Activated B cell treated with CpG ODN at 0.5 μM for 24 hours (primary cell): ENCODE measurements around the gene CILP2. TPM values are rescaled to one million over a fixed set of nuclear protein-coding genes. Genes with fewer than 3 reads are reported as not detected.
A peak's percentile ranks its signal among the peaks of the same experiment; 100 is the strongest.

Source experiments
- ATAC-seq: fragments of 200-7000 bp; cut with Tn5 transposase; one replicate; pipeline ENCODE4 v1.10.0; 2021; ENCODE audit warnings: low read depth, mild to moderate bottlenecking, moderate library complexity
- CTCF ChIA-PET: fragments of 350-600 bp; sonication (Branson Sonifier 250); formaldehyde crosslinking; loops from one replicate; lab custom pipeline; 2021; ENCODE audit warnings: antibody characterized with exemption; lab: Charles Lee
- POLR2A ChIA-PET: fragments of 350-600 bp; sonication (Branson Sonifier 250); formaldehyde crosslinking; loops from one replicate; lab custom pipeline; 2021; ENCODE audit warnings: antibody characterized with exemption; lab: Charles Lee
- DNase-seq: peaks from one replicate; pipeline ENCODE4 v3.0.0; 2022
- H3K27ac Mint-ChIP-seq: one replicate; pipeline ENCODE4 v1.8.0; 2020; ENCODE audit warnings: mixed read lengths
- H3K27me3 Mint-ChIP-seq: one replicate; pipeline ENCODE4 v1.8.0; 2021; ENCODE audit warnings: mixed read lengths
- H3K36me3 Mint-ChIP-seq: one replicate; pipeline ENCODE4 v1.8.0; 2021; ENCODE audit warnings: low read depth, mixed read lengths
- H3K4me1 Mint-ChIP-seq: one replicate; pipeline ENCODE4 v1.8.0; 2021; ENCODE audit warnings: mixed read lengths
- H3K4me3 Mint-ChIP-seq: one replicate; pipeline ENCODE4 v1.8.0; 2020; ENCODE audit warnings: mild to moderate bottlenecking, mixed read lengths
- H3K9me3 Mint-ChIP-seq: one replicate; pipeline ENCODE4 v1.8.0; 2020; ENCODE audit warnings: mixed read lengths
- CTCF ChIP-seq: fragments of 200-600 bp; IDR thresholded peaks from one replicate; pipeline ENCODE4 v1.8.0; 2022; ENCODE audit warnings: antibody characterized with exemption, mild to moderate bottlenecking
- intact Hi-C: fragments of 100-400 bp; cut with micrococcal nuclease; formaldehyde crosslinking; loops from one replicate; pipeline ENCODE4 v1.15.1; 2024
- total RNA-seq: library from RNA; stranded (reverse); gene quantifications from 2 replicates; pipeline ENCODE4 v1.2.3, GENCODE V29; 2022

Gene CILP2
- total RNA-seq, 1 donor from 2014 or later = 0.27 TPM

GRCh38 chr19:19530889-19531288 lies 7.2 kb upstream of the CILP2 start:
- POLR2A ChIA-PET = interaction anchor here (0.6 to 2.5 kb wide), 3 partner anchors 113 to 168 kb away, joined by 4 to 42 read pairs (median 5); partner anchors contain the start of gene GMIP
- H3K27ac Mint-ChIP-seq = no peak overlapping the region
- CTCF ChIA-PET = interaction anchor here (1.2 to 3.4 kb wide), 5 partner anchors 23 to 427 kb away, joined by 3 to 46 read pairs (median 9); partner anchors contain the start of gene GMIP
- intact Hi-C loops = no loop called here
- no peak for TF ChIP-seq CTCF
- no peak for ATAC-seq
- peaks cover 21% of the 10 kb centered on the region for H3K4me1 Mint-ChIP-seq
- DNase-seq = no peak
- no peaks in the 10 kb centered on the region for H3K27me3 Mint-ChIP-seq
- no peak overlapping the region for H3K4me3 Mint-ChIP-seq
- no peaks in the 10 kb centered on the region for H3K9me3 Mint-ChIP-seq
- H3K36me3 Mint-ChIP-seq = peaks cover 36% of the 10 kb centered on the region

- H3K27me3 Mint-ChIP-seq = no peaks in the 10 kb centered on the region
Observed at GRCh38 chr19:19531951-19532805, 5.9 kb upstream of the CILP2 start.

GRCh38 chr19:19532806-19533701 lies 5.0 kb upstream of the CILP2 start:
- Mint-ChIP-seq H3K27ac (no peak overlapping the region), H3K27me3 (peaks cover 3% of the 10 kb centered on the region), H3K36me3 (peaks cover 24% of the 10 kb centered on the region), H3K4me1 (peaks cover 13% of the 10 kb centered on the region), H3K4me3 (no peak overlapping the region), H3K9me3 (no peaks in the 10 kb centered on the region)
- no peak for TF ChIP-seq CTCF
- intact Hi-C loops = loop anchor here (1.0 to 2.0 kb wide), 7 partner anchors 22 to 746 kb away; partner anchors contain the start of genes GMIP, PBX4 and ZNF14
- ATAC-seq = no peak
- ChIA-PET CTCF (interaction anchor here (0.8 to 3.4 kb wide), 18 partner anchors 10 to 425 kb away, joined by 3 to 46 read pairs (median 4); partner anchors contain the start of genes GATAD2A, GMIP, LPAR2 and NDUFA13), POLR2A (interaction anchor here (0.7 to 2.5 kb wide), 4 partner anchors 17 to 426 kb away, joined by 4 to 42 read pairs (median 5); partner anchors contain the start of genes GMIP, NDUFA13 and ZNF506)
- DNase-seq = no peak

More at GRCh38 chr19:19531951-19532805, 5.9 kb upstream of the CILP2 start:
- intact Hi-C loops = loop anchor here (1.0 to 2.0 kb wide), 7 partner anchors 23 to 747 kb away; partner anchors contain the start of genes GMIP, PBX4 and ZNF14
- H3K9me3 Mint-ChIP-seq = no peaks in the 10 kb centered on the region
- DNase-seq (peak; percentile 86), ATAC-seq (peak; percentile 85)
- no peak overlapping the region for H3K27ac Mint-ChIP-seq
- H3K4me1 Mint-ChIP-seq = peaks cover 13% of the 10 kb centered on the region
- TF ChIP-seq CTCF = peak; percentile 54
- H3K36me3 Mint-ChIP-seq = peaks cover 29% of the 10 kb centered on the region
- H3K4me3 Mint-ChIP-seq = no peak overlapping the region
- POLR2A ChIA-PET = interaction anchor here (0.6 to 2.5 kb wide), 6 partner anchors 16 to 426 kb away, joined by 3 to 42 read pairs (median 5); partner anchors contain the start of genes GMIP, NDUFA13 and ZNF506
- CTCF ChIA-PET = interaction anchor here (0.8 to 3.4 kb wide), 19 partner anchors 11 to 426 kb away, joined by 3 to 46 read pairs (median 4); partner anchors contain the start of genes GATAD2A, GMIP, LPAR2 and NDUFA13

DNA sequence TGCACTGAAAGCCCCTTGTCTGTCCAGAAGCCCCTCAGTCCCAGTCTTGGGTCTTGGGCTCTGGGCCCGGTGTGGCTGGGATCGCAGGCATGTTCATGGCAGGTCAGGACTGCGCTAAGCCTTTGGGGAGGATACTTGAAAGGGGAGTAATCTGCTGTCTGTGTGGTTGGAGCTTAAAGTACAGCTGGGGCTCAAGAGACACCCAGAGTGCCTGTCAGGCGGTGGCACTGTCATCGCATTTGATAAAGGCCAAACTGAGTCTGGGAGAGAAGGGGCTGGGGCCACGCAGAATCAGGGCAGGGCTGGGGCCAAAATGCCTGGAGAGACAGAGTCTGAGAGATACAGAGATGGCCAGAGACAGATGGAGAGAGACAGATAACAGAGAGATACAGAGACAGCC lies 4.2 kb upstream of the CILP2 start:
- H3K27ac Mint-ChIP-seq = no peak overlapping the region
- no peak for TF ChIP-seq CTCF
- POLR2A ChIA-PET = interaction anchor here (1.4 kb wide), 1 partner anchor 18 kb away, joined by 3 read pairs; the partner anchor contains the start of genes NDUFA13 and TSSK6
- ATAC-seq (no peak), DNase-seq (no peak)
- peaks cover 7% of the 10 kb centered on the region for H3K27me3 Mint-ChIP-seq
- intact Hi-C loops = loop anchor here (2.0 kb wide), 4 partner anchors 21 to 745 kb away; partner anchors contain the start of gene ZNF14
- CTCF ChIA-PET = no interaction called here
- H3K4me3 Mint-ChIP-seq = no peak overlapping the region
- peaks cover 18% of the 10 kb centered on the region for H3K4me1 Mint-ChIP-seq
- peaks cover 18% of the 10 kb centered on the region for H3K36me3 Mint-ChIP-seq
- no peaks in the 10 kb centered on the region for H3K9me3 Mint-ChIP-seq
